Endodermal cell (in vitro differentiated cells): ENCODE data around the gene DDX11. TPM values are rescaled to one million over a fixed set of nuclear protein-coding genes. Genes with fewer than 3 reads are reported as not detected.
"Not testable (repeated sequence)": the region's sequence is repeated elsewhere in the genome, so short reads cannot be mapped to it uniquely, and the experiment has no call there.

ENCODE experiments used
- DNase-seq: peaks from one replicate; pipeline ENCODE4 v3.0.0-alpha.2; 2017
- H3K27ac ChIP-seq: 2 replicates; pipeline ENCODE4 v1.5.1; 2013; ENCODE audit warnings: mild to moderate bottlenecking, low read depth, low read length, moderate library complexity
- H3K27me3 ChIP-seq: 2 replicates; pipeline ENCODE4 v1.6.1; 2013; ENCODE audit warnings: mild to moderate bottlenecking, low read length, moderate library complexity; ENCODE audit not compliant: insufficient read depth, control insufficient read depth, poor library complexity, severe bottlenecking
- H3K36me3 ChIP-seq: 2 replicates; pipeline ENCODE4 v1.7.0; 2013; ENCODE audit warnings: mild to moderate bottlenecking, low read length, moderate library complexity; ENCODE audit not compliant: control insufficient read depth, insufficient read depth
- H3K4me1 ChIP-seq: one replicate; pipeline ENCODE4 v1.7.0; 2013; ENCODE audit warnings: low read length; ENCODE audit not compliant: control insufficient read depth, insufficient read depth
- H3K4me3 ChIP-seq: 2 replicates; pipeline ENCODE4 v1.5.1; 2013; ENCODE audit warnings: mild to moderate bottlenecking, low read length, moderate library complexity
- H3K9ac ChIP-seq: 2 replicates; pipeline ENCODE4 v1.6.1; 2013; ENCODE audit warnings: mild to moderate bottlenecking, low read length, moderate library complexity; ENCODE audit not compliant: poor library complexity, severe bottlenecking; ENCODE audit errors: extremely low read depth
- H3K9me3 ChIP-seq: 2 replicates; pipeline ENCODE4 v1.6.1; 2013; ENCODE audit warnings: mild to moderate bottlenecking, low read length, moderate library complexity; ENCODE audit not compliant: control insufficient read depth
- H3K27ac Mint-ChIP-seq: 2 replicates; pipeline ENCODE4 v1.8.0; 2020; ENCODE audit warnings: mixed read lengths
- H3K27me3 Mint-ChIP-seq: 2 replicates; pipeline ENCODE4 v1.8.0; 2021; ENCODE audit warnings: mild to moderate bottlenecking, mixed read lengths; ENCODE audit not compliant: insufficient read depth
- H3K36me3 Mint-ChIP-seq: 2 replicates; pipeline ENCODE4 v1.8.0; 2020; ENCODE audit warnings: low read depth, mixed read lengths
- H3K4me1 Mint-ChIP-seq: 2 replicates; pipeline ENCODE4 v1.8.0; 2020; ENCODE audit warnings: mixed read lengths
- H3K4me3 Mint-ChIP-seq: 2 replicates; pipeline ENCODE4 v1.8.0; 2020; ENCODE audit warnings: mild to moderate bottlenecking, moderate library complexity, mixed read lengths
- H3K9me3 Mint-ChIP-seq: 2 replicates; pipeline ENCODE4 v1.8.0; 2020; ENCODE audit warnings: mild to moderate bottlenecking, mixed read lengths
- WGBS, 2 experiments: methylation state at CpG; one replicate each; pipeline versions ENCODE4 v1.1.5 to v1.1.7; 2013; ENCODE audit warnings: missing lambda C conversion rate in 2 of 2, mixed read lengths in 1 of 2; ENCODE audit not compliant: insufficient coverage in 1 of 2, insufficient read length in 1 of 2; 5-methylcytosine and 5-hydroxymethylcytosine counted together
- total RNA-seq, 2 donors: library from RNA; stranded (reverse); fragmentation: NEBNext Ultra II Directional in 1 of 2; extraction: Animal tissue kit (Norgen Biotek cat#: 25700) in 1 of 2; gene quantifications; 2 replicates in 1 of 2; 3 replicates in 1 of 2; pipeline ENCODE4 v1.2.1, GENCODE V29; 2021
- TF ChIP-seq, protein P1 (sequence below): fragments of 200-600 bp; sonication (generic); conservative IDR thresholded peaks from 2 replicates; pipeline ENCODE4 v1.5.0; 2021; ENCODE audit warnings: antibody characterized with exemption, mild to moderate bottlenecking

DDX11 gene
- total RNA-seq, 2 donors from 2014 or later, result 136 to 298 TPM

DNA sequence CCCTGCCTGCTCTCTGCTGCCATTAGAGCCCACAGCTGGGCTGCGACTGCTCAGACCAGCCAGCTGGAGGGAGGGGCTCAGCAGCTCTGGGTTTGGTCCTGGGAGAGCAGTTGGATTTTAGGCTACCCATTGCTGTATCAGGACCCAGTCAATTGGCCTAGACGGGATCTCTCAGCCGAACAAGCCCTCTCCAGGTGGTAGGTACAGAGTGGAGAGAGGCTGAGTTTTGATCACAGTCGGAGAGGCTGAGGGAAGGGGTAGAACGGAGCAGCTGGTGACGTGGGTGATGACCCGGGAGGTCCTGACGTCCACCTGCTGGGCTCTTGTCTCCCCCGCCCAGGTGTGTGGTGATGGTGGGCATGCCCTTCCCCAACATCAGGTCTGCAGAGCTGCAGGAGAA lies 28.9 kb downstream of the DDX11 start:
- not testable (repeated sequence) for H3K4me3 Mint-ChIP-seq, H3K36me3 ChIP-seq, H3K9me3 Mint-ChIP-seq, H3K4me1 Mint-ChIP-seq, H3K27ac ChIP-seq, H3K9ac ChIP-seq, H3K27me3 Mint-ChIP-seq, H3K4me1 ChIP-seq, H3K9me3 ChIP-seq, H3K27me3 ChIP-seq, H3K4me3 ChIP-seq
- DNase-seq, result peak; percentile 39
- Mint-ChIP-seq H3K36me3 (peaks cover 63% of the 10 kb centered on the region), H3K27ac (peak overlapping the region; percentile 26)
- WGBS, 2 experiments, result 93 to 100% methylated on average over 8 to 9 of the region's 9 CpGs

DNA sequence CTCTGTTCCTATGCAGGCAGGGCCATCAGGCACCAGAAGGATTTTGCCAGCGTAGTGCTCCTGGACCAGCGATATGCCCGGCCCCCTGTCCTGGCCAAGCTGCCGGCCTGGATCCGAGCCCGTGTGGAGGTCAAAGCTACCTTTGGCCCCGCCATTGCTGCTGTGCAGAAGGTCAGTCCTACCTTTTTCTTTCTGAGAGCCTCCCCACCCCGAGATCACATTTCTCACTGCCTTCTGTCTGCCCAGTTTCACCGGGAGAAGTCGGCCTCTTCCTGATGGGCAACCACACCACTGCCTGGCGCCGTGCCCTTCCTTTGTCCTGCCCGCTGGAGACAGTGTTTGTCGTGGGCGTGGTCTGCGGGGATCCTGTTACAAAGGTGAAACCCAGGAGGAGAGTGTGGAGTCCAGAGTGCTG lies 29.9 kb downstream of the DDX11 start:
- not testable (repeated sequence) for H3K4me3 ChIP-seq, H3K9ac ChIP-seq, H3K27me3 ChIP-seq, H3K4me3 Mint-ChIP-seq, H3K27ac Mint-ChIP-seq, H3K9me3 ChIP-seq, H3K27ac ChIP-seq, H3K36me3 ChIP-seq, H3K27me3 Mint-ChIP-seq, H3K9me3 Mint-ChIP-seq, H3K4me1 ChIP-seq, H3K4me1 Mint-ChIP-seq
- peak; percentile 49 for DNase-seq
- WGBS, 2 experiments, result 92 to 93% methylated on average over 5 to 16 of the region's 16 CpGs
- H3K36me3 Mint-ChIP-seq, result peaks cover 53% of the 10 kb centered on the region

DNA sequence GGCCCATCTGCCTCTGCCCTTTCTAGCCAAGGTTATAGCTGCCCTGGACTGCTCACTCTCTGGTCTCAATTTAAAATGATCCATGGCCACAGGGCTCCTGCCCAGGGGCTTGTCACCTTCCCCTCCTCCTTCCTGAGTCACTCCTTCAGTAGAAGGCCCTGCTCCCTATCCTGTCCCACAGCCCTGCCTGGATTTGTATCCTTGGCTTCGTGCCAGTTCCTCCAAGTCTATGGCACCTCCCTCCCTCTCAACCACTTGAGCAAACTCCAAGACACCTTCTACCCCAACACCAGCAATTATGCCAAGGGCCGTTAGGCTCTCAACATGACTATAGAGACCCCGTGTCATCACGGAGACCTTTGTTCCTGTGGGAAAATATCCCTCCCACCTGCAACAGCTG lies 30.6 kb downstream of the DDX11 start:
- H3K27ac ChIP-seq, H3K9me3 ChIP-seq, H3K4me3 Mint-ChIP-seq, H3K27me3 ChIP-seq, H3K36me3 ChIP-seq, H3K27me3 Mint-ChIP-seq, H3K9me3 Mint-ChIP-seq, H3K4me3 ChIP-seq, H3K4me1 Mint-ChIP-seq, H3K9ac ChIP-seq, H3K4me1 ChIP-seq, DNase-seq, H3K27ac Mint-ChIP-seq: not testable (repeated sequence)
- H3K36me3 Mint-ChIP-seq, result peaks cover 50% of the 10 kb centered on the region
- 87% methylated on average over 4 of the region's 4 CpGs; no CpG with 5 or more reads in 1 of the 2 experiments for WGBS, 2 experiments

DNA sequence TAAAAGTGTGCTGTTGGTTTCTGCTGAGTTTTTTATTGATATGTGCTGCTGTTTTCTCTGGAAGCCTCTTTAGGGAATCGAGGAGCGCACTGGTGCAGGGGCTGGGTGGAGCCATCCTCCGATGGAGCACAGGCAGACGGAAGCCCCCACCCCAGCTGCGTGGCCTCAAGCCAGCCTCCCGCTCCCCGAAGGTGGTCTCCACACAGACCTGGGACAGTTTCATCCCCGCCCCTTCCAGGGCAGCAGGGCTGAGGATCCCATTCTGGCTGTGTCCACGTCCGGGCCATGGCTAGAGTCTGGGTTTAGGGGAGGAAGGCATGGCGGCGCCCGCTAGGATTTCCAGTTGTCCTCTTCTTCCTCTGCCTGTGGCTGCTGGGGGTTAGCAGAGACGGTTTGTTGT lies 31.1 kb downstream of the DDX11 start:
- H3K27me3 Mint-ChIP-seq, H3K9ac ChIP-seq, H3K27me3 ChIP-seq, H3K9me3 Mint-ChIP-seq, H3K9me3 ChIP-seq, H3K4me1 ChIP-seq, H3K4me3 ChIP-seq, H3K4me1 Mint-ChIP-seq, H3K36me3 ChIP-seq, H3K4me3 Mint-ChIP-seq, H3K27ac ChIP-seq, H3K27ac Mint-ChIP-seq: not testable (repeated sequence)
- peaks cover 49% of the 10 kb centered on the region for H3K36me3 Mint-ChIP-seq
- peak; percentile 40 for DNase-seq
- 95 to 100% methylated on average over 4 to 14 of the region's 14 CpGs for WGBS, 2 experiments

DNA sequence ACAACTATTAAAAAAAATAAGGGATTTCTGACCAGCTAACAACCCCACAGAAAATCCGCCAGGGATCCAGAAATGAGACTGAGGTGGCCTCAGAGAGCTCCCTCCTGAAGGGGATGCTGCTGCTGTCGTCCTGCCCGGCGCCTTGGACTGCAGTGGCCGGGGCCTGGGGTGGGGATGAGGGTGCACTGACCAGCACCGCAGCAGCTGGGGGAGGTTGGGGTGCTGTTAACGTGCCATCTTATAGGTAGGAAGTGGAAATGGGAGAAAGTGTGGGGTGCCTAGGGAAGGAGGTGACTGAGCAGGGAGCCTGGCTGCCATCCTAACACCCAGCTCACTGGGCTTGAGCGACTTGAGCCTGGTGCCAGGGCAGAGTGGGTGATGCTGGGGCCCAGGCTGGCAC lies 32.0 kb downstream of the DDX11 start:
- H3K36me3 Mint-ChIP-seq, result peaks cover 42% of the 10 kb centered on the region
- H3K9ac ChIP-seq, result no peak overlapping the region
- H3K27me3 Mint-ChIP-seq, result no peaks in the 10 kb centered on the region
- H3K27ac ChIP-seq, result no peak overlapping the region
- H3K4me1 ChIP-seq, result no peaks in the 10 kb centered on the region
- no peaks in the 10 kb centered on the region for H3K27me3 ChIP-seq
- H3K9me3 ChIP-seq, result no peaks in the 10 kb centered on the region
- no peak overlapping the region for H3K27ac Mint-ChIP-seq
- TF ChIP-seq, protein P1, sequence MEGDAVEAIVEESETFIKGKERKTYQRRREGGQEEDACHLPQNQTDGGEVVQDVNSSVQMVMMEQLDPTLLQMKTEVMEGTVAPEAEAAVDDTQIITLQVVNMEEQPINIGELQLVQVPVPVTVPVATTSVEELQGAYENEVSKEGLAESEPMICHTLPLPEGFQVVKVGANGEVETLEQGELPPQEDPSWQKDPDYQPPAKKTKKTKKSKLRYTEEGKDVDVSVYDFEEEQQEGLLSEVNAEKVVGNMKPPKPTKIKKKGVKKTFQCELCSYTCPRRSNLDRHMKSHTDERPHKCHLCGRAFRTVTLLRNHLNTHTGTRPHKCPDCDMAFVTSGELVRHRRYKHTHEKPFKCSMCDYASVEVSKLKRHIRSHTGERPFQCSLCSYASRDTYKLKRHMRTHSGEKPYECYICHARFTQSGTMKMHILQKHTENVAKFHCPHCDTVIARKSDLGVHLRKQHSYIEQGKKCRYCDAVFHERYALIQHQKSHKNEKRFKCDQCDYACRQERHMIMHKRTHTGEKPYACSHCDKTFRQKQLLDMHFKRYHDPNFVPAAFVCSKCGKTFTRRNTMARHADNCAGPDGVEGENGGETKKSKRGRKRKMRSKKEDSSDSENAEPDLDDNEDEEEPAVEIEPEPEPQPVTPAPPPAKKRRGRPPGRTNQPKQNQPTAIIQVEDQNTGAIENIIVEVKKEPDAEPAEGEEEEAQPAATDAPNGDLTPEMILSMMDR, result no peak
- DNase-seq, result peak; percentile 46
- no peak overlapping the region for H3K4me3 ChIP-seq
- H3K36me3 ChIP-seq, result no peaks in the 10 kb centered on the region
- no peak overlapping the region for H3K4me3 Mint-ChIP-seq
- H3K9me3 Mint-ChIP-seq, result no peaks in the 10 kb centered on the region
- WGBS, 2 experiments, result 86 to 93% methylated on average over 1 to 8 of the region's 8 CpGs
- peaks cover 6% of the 10 kb centered on the region for H3K4me1 Mint-ChIP-seq
